GM08714 (cell line): ENCODE data around the gene TOB2.

Source experiments
- H3K4me3 ChIP-seq: fragments of 200-500 bp; sonication (Bioruptor generic); 2 replicates; pipeline ENCODE4 v1.5.1; 2014; ENCODE audit warnings: mild to moderate bottlenecking, low read length, inconsistent platforms
- ZNF274 ChIP-seq: IDR thresholded peaks from 2 replicates; pipeline ENCODE4 v1.6.1; 2012; ENCODE audit warnings: mild to moderate bottlenecking, low read depth, low read length

The TOB2 gene

DNA sequence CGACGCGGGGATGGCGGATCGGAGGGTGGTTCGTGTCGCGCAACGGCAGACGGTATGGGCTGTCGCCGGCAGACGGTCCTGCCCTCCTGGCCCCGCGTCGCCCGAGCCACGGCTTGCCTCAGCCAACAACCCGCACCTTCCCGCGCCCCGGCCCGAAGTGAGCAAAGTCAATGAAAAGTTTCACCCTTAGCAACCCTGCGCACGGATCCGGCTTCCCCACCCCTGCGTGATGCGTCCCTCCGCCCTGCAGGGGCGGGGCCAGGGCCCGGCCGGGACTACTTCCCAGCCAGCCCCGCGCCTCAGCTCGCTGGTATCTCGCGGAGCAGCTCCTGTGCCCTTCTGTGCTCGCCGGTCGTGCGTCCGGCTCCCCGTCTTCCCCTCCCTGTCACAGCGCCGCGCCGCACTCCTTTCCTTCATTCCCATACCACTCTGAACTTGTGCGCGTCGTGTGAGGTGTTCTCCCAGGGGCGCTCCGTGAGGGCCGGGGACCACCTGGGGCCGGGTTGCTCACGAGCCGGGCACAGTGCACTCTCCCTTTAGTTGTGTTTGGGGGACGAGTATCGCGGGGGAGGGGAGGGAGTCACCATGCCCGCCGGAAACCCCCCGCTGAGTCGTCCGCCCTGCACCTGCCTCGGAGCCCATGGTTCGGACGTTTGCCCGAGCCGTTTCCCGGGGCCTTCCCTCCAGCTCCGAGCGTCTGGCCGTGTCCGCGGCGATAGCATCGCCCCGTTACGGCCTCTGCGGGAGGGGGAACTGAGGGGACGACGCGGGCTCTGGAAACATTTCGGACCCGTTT, at the start of gene TOB2:
TOB2 (minus strand) TSS at position 163 of the 796 bp plus-strand sequence. CDS start 9,456 bp downstream, outside the sequence.
- TF ChIP-seq ZNF274 = no peak
- H3K4me3 ChIP-seq = peak within 1 kb of the TSS; percentile 85

DNA sequence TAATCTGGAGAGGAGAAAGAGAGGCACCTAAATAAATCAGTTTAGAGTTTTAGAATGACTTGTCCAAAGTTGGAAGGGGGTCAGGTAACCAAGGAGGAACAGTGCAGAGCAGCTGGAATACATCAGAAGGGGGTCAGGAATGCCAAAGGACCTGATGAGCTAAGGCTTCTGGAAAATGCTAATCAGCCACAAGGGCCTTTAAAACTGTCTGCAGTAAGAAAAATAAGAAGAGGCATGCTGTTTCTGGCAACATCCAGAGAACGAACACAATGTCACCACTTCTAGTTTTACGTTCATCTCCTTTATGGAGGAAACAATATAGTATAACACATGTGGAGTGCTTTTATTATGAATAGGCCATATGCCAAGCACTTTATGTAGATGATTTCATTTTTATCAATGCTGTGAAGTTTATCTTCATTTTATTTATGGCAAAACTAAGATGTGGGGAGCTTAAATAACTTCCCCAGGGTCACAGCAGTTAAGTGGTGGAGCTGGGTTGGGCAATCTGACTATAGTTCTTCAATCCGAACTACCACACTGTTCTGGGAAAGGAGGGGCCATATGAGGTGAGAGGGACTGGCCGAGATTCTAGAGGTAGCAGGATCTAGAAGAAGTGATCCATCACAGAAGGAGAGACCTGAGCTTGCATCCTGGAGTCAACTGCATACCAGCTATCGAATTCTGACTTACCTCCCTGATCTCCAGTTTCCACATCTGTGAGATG, 44.9 kb upstream of the TOB2 start:
- no peak for TF ChIP-seq ZNF274
- no peak overlapping the region for H3K4me3 ChIP-seq

GRCh38 chr22:41488596-41489385, 42.2 kb upstream of the TOB2 start:
- no peak overlapping the region for H3K4me3 ChIP-seq
- TF ChIP-seq ZNF274 = no peak

DNA sequence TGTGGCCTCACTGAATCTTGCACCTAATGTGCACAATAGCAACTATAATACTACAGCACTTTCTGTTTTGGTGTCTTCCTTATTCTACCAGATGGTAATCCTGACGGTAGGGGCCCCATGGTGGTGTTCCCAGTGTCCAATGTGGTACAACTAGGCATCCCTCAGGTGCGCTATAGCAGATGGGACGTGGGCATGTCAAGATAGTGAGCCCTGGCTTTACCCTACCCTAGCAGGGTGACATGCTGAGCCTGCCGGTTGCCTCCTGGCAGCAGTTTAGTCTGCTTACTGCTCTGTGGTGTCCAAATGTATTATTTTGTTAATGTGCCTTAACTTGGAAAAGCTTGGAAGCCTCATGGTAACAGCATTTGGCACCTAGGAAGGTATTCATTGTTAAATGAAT, 41.5 kb upstream of the TOB2 start:
- no peak overlapping the region for H3K4me3 ChIP-seq
- no peak for TF ChIP-seq ZNF274

GRCh38 chr22:41487037-41487935, 40.7 kb upstream of the TOB2 start:
- H3K4me3 ChIP-seq = no peak overlapping the region
- TF ChIP-seq ZNF274 = no peak

GRCh38 chr22:41485033-41485432, 38.4 kb upstream of the TOB2 start:
- TF ChIP-seq ZNF274 = no peak

GRCh38 chr22:41482319-41482935, 35.8 kb upstream of the TOB2 start:
- TF ChIP-seq ZNF274 = no peak
- no peak overlapping the region for H3K4me3 ChIP-seq

More at GRCh38 chr22:41485033-41485432, 38.4 kb upstream of the TOB2 start:
- H3K4me3 ChIP-seq = no peak overlapping the region

- no peak overlapping the region for H3K4me3 ChIP-seq
- no peak for TF ChIP-seq ZNF274
These were observed 35.3 kb upstream of the TOB2 start for GRCh38 chr22:41481925-41482318.

DNA sequence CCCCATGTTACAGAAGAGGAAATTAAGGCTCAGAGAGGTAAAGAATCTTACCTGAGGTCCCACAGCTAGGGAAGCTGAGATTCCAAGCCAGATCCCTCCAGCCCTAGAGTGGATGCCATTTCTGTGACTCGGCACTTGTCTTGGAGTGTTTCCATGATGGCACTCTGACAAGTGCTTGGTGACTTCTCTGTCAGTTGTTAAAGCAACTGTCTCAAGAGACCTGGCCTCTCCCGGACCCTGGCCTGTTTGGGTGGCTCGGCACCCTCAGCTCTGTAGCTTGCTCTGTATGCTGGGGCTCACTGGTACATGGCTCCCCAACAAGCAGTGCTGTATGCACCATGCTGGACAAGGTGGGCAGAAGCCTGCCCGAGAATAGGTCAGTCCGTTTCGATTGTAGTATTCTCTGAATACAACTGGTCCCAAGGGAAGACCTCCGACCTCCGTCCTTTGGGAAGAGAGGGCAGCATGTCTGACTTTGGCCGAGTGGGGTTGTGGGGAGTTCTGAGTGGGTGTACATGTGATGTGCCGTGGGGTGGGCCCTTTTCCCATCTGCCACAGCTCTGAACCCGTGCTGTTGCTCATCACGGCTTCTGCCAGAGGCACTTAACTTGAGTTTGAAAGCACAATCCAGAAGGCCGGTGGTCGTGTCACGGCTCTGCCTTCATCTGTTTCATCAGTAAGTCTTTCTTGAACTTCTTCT, 34.7 kb upstream of the TOB2 start:
- no peak overlapping the region for H3K4me3 ChIP-seq
- TF ChIP-seq ZNF274 = no peak

DNA sequence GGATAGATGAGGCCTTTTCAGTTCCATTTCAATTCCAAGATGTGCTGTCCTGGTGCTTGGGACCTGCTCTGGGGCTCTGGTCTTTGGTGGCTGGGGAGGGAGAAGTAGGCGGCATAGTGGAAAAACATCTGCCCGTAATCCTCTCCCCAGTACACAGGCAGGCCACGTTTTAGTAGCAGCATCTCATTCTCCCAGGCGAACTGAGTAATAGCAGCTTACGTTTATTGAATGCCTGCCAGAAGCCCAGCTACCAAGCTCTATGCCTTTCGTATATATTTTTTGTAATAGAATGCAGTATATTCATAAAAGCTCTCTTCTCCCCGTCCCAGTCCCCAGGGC, 33.8 kb upstream of the TOB2 start:
- H3K4me3 ChIP-seq = no peak overlapping the region
- TF ChIP-seq ZNF274 = no peak

GRCh38 chr22:41479671-41480396, 33.2 kb upstream of the TOB2 start:
- no peak for TF ChIP-seq ZNF274
- H3K4me3 ChIP-seq = no peak overlapping the region

DNA sequence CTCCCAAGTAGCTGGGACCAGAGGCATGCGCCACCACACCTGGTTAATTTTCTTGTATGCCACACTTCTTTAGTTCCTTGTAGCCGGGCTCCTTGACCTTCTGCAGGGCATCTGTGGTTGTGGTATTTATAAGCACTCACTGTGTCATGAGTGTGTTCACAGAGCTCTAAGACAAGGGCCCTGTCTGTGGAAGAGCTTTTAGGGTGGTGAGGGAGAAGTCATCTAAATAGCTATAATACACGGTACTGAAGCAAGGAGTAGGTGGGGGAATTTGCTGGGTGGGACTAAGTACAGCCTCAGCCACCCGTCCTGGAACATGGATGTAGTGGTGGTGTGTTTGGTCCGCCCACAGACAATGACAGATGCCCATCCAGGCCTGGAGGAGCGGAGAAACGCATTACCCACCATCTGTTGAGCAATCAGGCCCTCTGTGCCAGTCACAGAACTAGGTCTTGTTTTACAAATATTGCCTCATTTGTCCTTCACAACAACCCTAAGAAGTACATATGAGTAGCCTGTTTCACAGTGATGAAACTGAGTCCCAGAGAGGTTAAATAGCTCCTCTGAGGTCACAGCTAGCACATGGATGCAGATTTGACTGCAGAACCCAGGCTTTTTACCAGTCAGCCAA, 32.4 kb upstream of the TOB2 start:
- TF ChIP-seq ZNF274 = no peak
- H3K4me3 ChIP-seq = no peak overlapping the region; the same call in 1 of the 2 replicates
